Hepatocyte (in vitro differentiated cells): ENCODE measurements around the gene DHRS7B. TPM values are rescaled to one million over a fixed set of nuclear protein-coding genes. Genes with fewer than 3 reads are reported as not detected.

Experiments
- DNase-seq: peaks from one replicate; pipeline ENCODE4 v3.0.0-alpha.2; 2016; ENCODE audit warnings: low spot score
- H2AFZ ChIP-seq: fragments of 200-600 bp; sonication (generic); 2 replicates; pipeline ENCODE4 v1.6.0; 2016; ENCODE audit warnings: antibody characterized with exemption, mild to moderate bottlenecking
- H3K27ac ChIP-seq: fragments of 200-600 bp; sonication (generic); 2 replicates; pipeline ENCODE4 v1.5.1; 2016; ENCODE audit warnings: mild to moderate bottlenecking
- H3K27me3 ChIP-seq: fragments of 200-600 bp; sonication (generic); 2 replicates; pipeline ENCODE4 v1.6.1; 2016
- H3K36me3 ChIP-seq: fragments of 200-600 bp; sonication (generic); replicated peaks from 2 replicates; pipeline ENCODE4 v1.5.1; 2016; ENCODE audit warnings: low read depth; ENCODE audit not compliant: insufficient read depth
- H3K4me1 ChIP-seq: fragments of 200-600 bp; sonication (generic); 2 replicates; pipeline ENCODE4 v1.5.1; 2016; ENCODE audit warnings: mild to moderate bottlenecking, moderate library complexity; ENCODE audit not compliant: insufficient read depth
- H3K4me2 ChIP-seq: fragments of 200-600 bp; sonication (generic); 2 replicates; pipeline ENCODE4 v1.6.0; 2016
- H3K4me3 ChIP-seq: fragments of 200-600 bp; sonication (generic); 2 replicates; pipeline ENCODE4 v1.5.1; 2016; ENCODE audit warnings: mild to moderate bottlenecking
- H3K79me2 ChIP-seq: fragments of 200-600 bp; sonication (generic); 2 replicates; pipeline ENCODE4 v1.6.0; 2017; ENCODE audit warnings: mild to moderate bottlenecking
- H3K9me2 ChIP-seq: fragments of 200-600 bp; sonication (generic); replicated peaks from 2 replicates; pipeline ENCODE4 v1.6.0; 2017; ENCODE audit warnings: mild to moderate bottlenecking; ENCODE audit not compliant: insufficient read depth
- H3K9me3 ChIP-seq: fragments of 200-600 bp; sonication (generic); 2 replicates; pipeline ENCODE4 v1.5.1; 2016; ENCODE audit warnings: low read depth, mild to moderate bottlenecking
- H4K20me1 ChIP-seq: fragments of 200-600 bp; sonication (generic); 2 replicates; pipeline ENCODE4 v1.6.0; 2016; ENCODE audit warnings: mild to moderate bottlenecking; ENCODE audit not compliant: insufficient read depth, poor library complexity, severe bottlenecking
- CTCF ChIP-seq: fragments of 200-600 bp; sonication (generic); IDR thresholded peaks from 2 replicates; pipeline ENCODE4 v1.5.1; 2016; ENCODE audit warnings: antibody characterized with exemption, mild to moderate bottlenecking; ENCODE audit not compliant: poor library complexity
- EZH2 ChIP-seq: fragments of 200-600 bp; sonication (generic); IDR thresholded peaks from 2 replicates; pipeline ENCODE4 v1.6.1; 2016; ENCODE audit warnings: antibody characterized with exemption, mild to moderate bottlenecking, borderline replicate concordance
- EZH2phosphoT487 ChIP-seq: fragments of 200-600 bp; sonication (generic); IDR thresholded peaks from one replicate; pipeline ENCODE4 v1.6.1; 2018; ENCODE audit warnings: antibody characterized with exemption, mild to moderate bottlenecking, low read depth, moderate library complexity; ENCODE audit not compliant: unreplicated experiment, severe bottlenecking
- WGBS: methylation state at CpG from one replicate; pipeline ENCODE4 v1.1.6; 2016; ENCODE audit warnings: low lambda C conversion rate; ENCODE audit errors: missing lambda C conversion rate; 5-methylcytosine and 5-hydroxymethylcytosine counted together
- polyA plus RNA-seq: library from polyadenylated mRNA; unstranded; fragments of >200 nt; fragmentation: Nextera tagmentation; extraction: Ambion mirVana; gene quantifications from 2 replicates; pipeline ENCODE4 v1.2.1, GENCODE V29; 2016
- total RNA-seq: library from RNA; depleted of rRNA; stranded (reverse); fragments of >200 nt; gene quantifications from 2 replicates; pipeline ENCODE4 v1.2.3, GENCODE V29; 2014

The DHRS7B gene
- total and polyA plus RNA-seq, 2 experiments from 2014 or later = 34.6 to 46.2 TPM

DNA sequence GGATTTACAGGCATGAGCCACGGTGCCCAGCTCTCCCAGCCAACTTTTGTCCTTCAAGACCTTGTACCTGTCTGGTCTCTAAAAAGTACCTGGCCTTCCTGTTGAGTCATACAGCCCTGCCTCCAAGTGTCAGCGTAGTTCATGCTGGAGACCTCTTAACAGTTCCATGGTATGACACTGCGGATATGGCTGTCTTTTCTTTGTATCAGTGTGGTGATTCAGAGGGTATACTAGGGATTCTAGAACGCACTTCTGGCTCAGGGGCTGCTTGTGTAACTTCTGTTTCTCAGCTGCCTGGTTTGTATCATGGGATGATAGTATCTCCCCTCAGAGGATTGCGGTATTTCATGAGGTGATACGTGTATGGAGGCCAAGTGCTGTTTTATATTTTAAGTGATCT lies 89.2 kb downstream of the DHRS7B start:
- Histone ChIP-seq H3K9me3 (no peaks in the 10 kb centered on the region), H3K4me2 (peak overlapping the region; percentile 94), H3K27ac (peak overlapping the region; percentile 98)

GRCh38 chr17:21217346-21217745 lies 90.6 kb downstream of the DHRS7B start:
- H3K79me2 ChIP-seq = peaks cover 61% of the 10 kb centered on the region
- no peaks in the 10 kb centered on the region for H3K9me2 ChIP-seq
- H2AFZ ChIP-seq = no peak overlapping the region
- no peak overlapping the region for H3K4me2 ChIP-seq
- no peaks in the 10 kb centered on the region for H3K36me3 ChIP-seq
- H3K27ac ChIP-seq = no peak overlapping the region
- DNase-seq = no peak
- no peaks in the 10 kb centered on the region for H3K27me3 ChIP-seq
- TF ChIP-seq EZH2 (no peak), EZH2phosphoT487 (no peak), CTCF (no peak)
- H3K9me3 ChIP-seq = no peaks in the 10 kb centered on the region
- H4K20me1 ChIP-seq = peaks cover 12% of the 10 kb centered on the region
- 74% methylated on average over 1 of the region's 1 CpG for WGBS
- H3K4me3 ChIP-seq = no peak overlapping the region
- H3K4me1 ChIP-seq = peaks cover 14% of the 10 kb centered on the region

More for the DNA sequence above, 89.2 kb downstream of the DHRS7B start:
- H4K20me1 ChIP-seq = peaks cover 26% of the 10 kb centered on the region
- H2AFZ ChIP-seq = no peak overlapping the region
- no peak overlapping the region for H3K4me3 ChIP-seq
- H3K27me3 ChIP-seq = no peaks in the 10 kb centered on the region
- no peaks in the 10 kb centered on the region for H3K36me3 ChIP-seq
- TF ChIP-seq CTCF = no peak
- 61% methylated on average over 6 of the region's 6 CpGs for WGBS
- H3K79me2 ChIP-seq = peaks cover 75% of the 10 kb centered on the region
- H3K4me1 ChIP-seq = peaks cover 23% of the 10 kb centered on the region
- DNase-seq = peak; percentile 41
- no peaks in the 10 kb centered on the region for H3K9me2 ChIP-seq

GRCh38 chr17:21218101-21218500 lies 91.3 kb downstream of the DHRS7B start:
- H4K20me1 ChIP-seq = peaks cover 5% of the 10 kb centered on the region
- H2AFZ ChIP-seq = no peak overlapping the region
- no peak for DNase-seq
- 64% methylated on average over 3 of the region's 3 CpGs for WGBS
- peaks cover 54% of the 10 kb centered on the region for H3K79me2 ChIP-seq
- no peaks in the 10 kb centered on the region for H3K36me3 ChIP-seq
- H3K4me2 ChIP-seq = no peak overlapping the region
- H3K27me3 ChIP-seq = no peaks in the 10 kb centered on the region
- peaks cover 6% of the 10 kb centered on the region for H3K4me1 ChIP-seq
- no peak overlapping the region for H3K27ac ChIP-seq
- H3K9me3 ChIP-seq = no peaks in the 10 kb centered on the region
- no peaks in the 10 kb centered on the region for H3K9me2 ChIP-seq
- no peak overlapping the region for H3K4me3 ChIP-seq
- TF ChIP-seq CTCF (no peak), EZH2phosphoT487 (no peak), EZH2 (no peak)

DNA sequence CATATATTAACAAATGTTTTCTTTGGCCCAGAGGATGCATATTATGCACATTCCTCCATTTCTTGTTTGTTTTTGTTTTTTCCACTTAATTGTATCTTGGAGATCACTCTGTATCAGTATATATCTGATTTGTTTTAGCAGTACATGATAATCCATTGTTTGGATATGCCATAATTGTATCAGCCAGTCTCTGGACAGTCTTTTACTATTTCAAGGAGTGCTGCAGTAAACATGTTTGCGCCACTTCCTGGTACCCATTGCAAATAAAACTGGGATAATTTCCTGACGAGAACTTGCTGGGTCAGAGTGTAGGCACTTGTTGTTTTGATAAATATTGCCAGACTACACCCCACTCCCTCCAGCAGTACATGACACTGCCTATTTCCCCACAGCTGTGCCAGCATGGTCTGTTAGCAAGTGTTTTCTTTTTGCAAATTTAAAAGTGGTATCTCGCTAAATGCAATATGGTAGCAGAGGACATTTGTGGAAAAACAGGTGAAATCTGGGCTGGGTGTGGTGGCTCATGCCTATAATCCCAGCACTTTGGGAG lies 92.1 kb downstream of the DHRS7B start:
- no peak overlapping the region for H3K4me2 ChIP-seq
- no peak overlapping the region for H2AFZ ChIP-seq
- H3K27me3 ChIP-seq = no peaks in the 10 kb centered on the region
- no peak for DNase-seq
- peaks cover 6% of the 10 kb centered on the region for H3K4me1 ChIP-seq
- H4K20me1 ChIP-seq = no peaks in the 10 kb centered on the region
- TF ChIP-seq EZH2phosphoT487 (no peak), EZH2 (no peak), CTCF (no peak)
- H3K9me3 ChIP-seq = no peaks in the 10 kb centered on the region
- no peak overlapping the region for H3K4me3 ChIP-seq
- H3K79me2 ChIP-seq = peaks cover 46% of the 10 kb centered on the region
- no peak overlapping the region for H3K27ac ChIP-seq
- H3K36me3 ChIP-seq = no peaks in the 10 kb centered on the region
- no peaks in the 10 kb centered on the region for H3K9me2 ChIP-seq
- 91% methylated on average over 3 of the region's 3 CpGs for WGBS
